Natural killer cell (primary cell): Measurements from ENCODE around the gene STK24. TPM values are rescaled to one million over a fixed set of nuclear protein-coding genes. Genes with fewer than 3 reads are reported as not detected.

ENCODE experiments used
- ATAC-seq, 3 donors: fragments of 150-1000 bp in 2 of 3; fragments of 200-7000 bp in 1 of 3; cut with Tn5 transposase; 1 replicate in 1 of 3; 2 replicates in 2 of 3; pipeline ENCODE4 v1.10.0; 2021; ENCODE audit warnings: mild to moderate bottlenecking in 2 of 3, moderate library complexity in 2 of 3
- DNase-seq, 2 donors: peaks; one replicate each; pipeline versions ENCODE4 v3.0.0 to v3.0.0-alpha.2; 2013 to 2021; ENCODE audit warnings: mixed read lengths in 1 of 2
- H3K27ac ChIP-seq: one replicate; pipeline ENCODE4 v1.5.1; 2013; ENCODE audit warnings: mild to moderate bottlenecking, low read length
- H3K27me3 ChIP-seq: one replicate; pipeline ENCODE4 v1.6.1; 2013; ENCODE audit warnings: low read length; ENCODE audit not compliant: control insufficient read depth, insufficient read depth
- H3K36me3 ChIP-seq: one replicate; pipeline ENCODE4 v1.6.1; 2013; ENCODE audit warnings: low read length; ENCODE audit not compliant: control insufficient read depth, insufficient read depth
- H3K4me1 ChIP-seq: one replicate; pipeline ENCODE4 v1.6.1; 2013; ENCODE audit warnings: low read length; ENCODE audit not compliant: control insufficient read depth, insufficient read depth
- H3K4me3 ChIP-seq: one replicate; pipeline ENCODE4 v1.5.1; 2013; ENCODE audit warnings: low read length
- H3K9me3 ChIP-seq: one replicate; pipeline ENCODE4 v1.6.1; 2013; ENCODE audit warnings: low read length; ENCODE audit not compliant: control insufficient read depth, insufficient read depth
- H3K27ac Mint-ChIP-seq, 2 donors: one replicate each; pipeline ENCODE4 v1.8.0; 2022; ENCODE audit warnings: mild to moderate bottlenecking in 2 of 2, mixed read lengths in 2 of 2, moderate library complexity in 1 of 2
- H3K27me3 Mint-ChIP-seq, 2 donors: one replicate each; pipeline ENCODE4 v1.8.0; 2022; ENCODE audit warnings: low read depth in 2 of 2, mixed read lengths in 2 of 2
- H3K36me3 Mint-ChIP-seq: one replicate; pipeline ENCODE4 v1.8.0; 2022; ENCODE audit warnings: mixed read lengths
- H3K4me1 Mint-ChIP-seq, 2 donors: one replicate each; pipeline ENCODE4 v1.8.0; 2022; ENCODE audit warnings: mixed read lengths in 2 of 2
- H3K4me3 Mint-ChIP-seq: one replicate; pipeline ENCODE4 v1.8.0; 2022; ENCODE audit warnings: mild to moderate bottlenecking, moderate library complexity, mixed read lengths
- H3K9me3 Mint-ChIP-seq, 2 donors: one replicate each; pipeline ENCODE4 v1.8.0; 2022; ENCODE audit warnings: mixed read lengths in 2 of 2
- WGBS: methylation state at CpG from one replicate; pipeline ENCODE4 v1.1.7; 2013; ENCODE audit warnings: missing lambda C conversion rate; ENCODE audit not compliant: insufficient coverage; 5-methylcytosine and 5-hydroxymethylcytosine counted together
- intact Hi-C: fragments of 100-400 bp; cut with micrococcal nuclease; formaldehyde crosslinking; loops from one replicate; pipeline ENCODE4 v1.14.2; 2022
- total RNA-seq, 4 donors: library from RNA; stranded (reverse); fragments of 120-200 nt in 1 of 4; gene quantifications; one replicate each; pipeline versions ENCODE4 v1.2.3 to v1.2.4, GENCODE V29; 2013 to 2022
- TF ChIP-seq, protein P1 (sequence below): fragments of 200-600 bp; IDR thresholded peaks from one replicate; pipeline ENCODE4 v1.8.0; 2022; ENCODE audit warnings: antibody characterized with exemption

STK24 gene
- total RNA-seq, 3 donors from 2014 or later (not counting 1 experiment from before 2014, with no cell fraction given) = 64.5 to 78.4 (median 70.4) TPM

DNA sequence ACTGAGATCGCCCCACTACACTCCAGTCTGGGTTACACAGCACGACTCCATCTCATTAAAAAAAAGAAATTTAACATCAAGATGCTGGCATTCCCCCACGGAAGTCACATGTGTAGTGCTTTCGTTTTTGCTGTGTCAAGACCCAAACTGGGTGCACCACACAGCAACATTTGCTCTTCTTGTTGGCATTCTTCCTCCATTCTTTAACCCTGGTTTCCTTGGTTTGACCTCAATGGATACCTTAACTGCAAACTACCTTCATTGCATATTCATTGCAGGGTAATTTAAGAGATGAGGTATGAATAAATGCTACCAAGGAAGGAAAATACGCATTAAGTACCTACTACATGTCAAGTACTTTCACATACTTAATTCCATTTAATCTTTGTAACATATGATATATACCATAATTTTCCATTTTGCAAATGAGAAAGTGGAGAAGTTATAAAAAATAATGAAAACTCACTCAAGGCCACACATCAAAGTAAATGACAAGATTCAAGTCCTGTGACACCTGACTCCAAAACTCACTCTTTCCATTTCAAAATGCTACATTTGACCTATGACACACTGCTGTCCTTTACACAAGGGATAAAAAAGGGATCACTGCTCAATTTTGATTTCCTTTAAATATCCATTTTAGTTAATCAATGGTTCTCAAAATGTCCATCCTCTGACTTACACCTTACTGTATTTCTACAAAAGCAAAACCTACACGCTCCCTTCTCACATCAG lies 59.2 kb downstream of the STK24 start:
- WGBS = 45% methylated on average over 4 of the region's 6 CpGs
- H3K27ac ChIP-seq = no peak overlapping the region
- H3K9me3 ChIP-seq = no peaks in the 10 kb centered on the region
- Mint-ChIP-seq H3K36me3 (no peaks in the 10 kb centered on the region), H3K9me3 (no peaks in the 10 kb centered on the region), H3K4me3 (no peak overlapping the region), H3K4me1 (peaks cover 48 to 73% of the 10 kb centered on the region in 2 donors), H3K27ac (peak overlapping the region; percentile 22 to 46), H3K27me3 (no peaks in the 10 kb centered on the region)
- intact Hi-C loops = no loop called here
- no peaks in the 10 kb centered on the region for H3K27me3 ChIP-seq
- peaks cover 5% of the 10 kb centered on the region for H3K36me3 ChIP-seq
- peak; percentile 73 to 76 (median 73) for ATAC-seq
- DNase-seq = peak in 1 of 2 donors; percentile 78
- H3K4me3 ChIP-seq = no peak overlapping the region
- TF ChIP-seq, protein P1, sequence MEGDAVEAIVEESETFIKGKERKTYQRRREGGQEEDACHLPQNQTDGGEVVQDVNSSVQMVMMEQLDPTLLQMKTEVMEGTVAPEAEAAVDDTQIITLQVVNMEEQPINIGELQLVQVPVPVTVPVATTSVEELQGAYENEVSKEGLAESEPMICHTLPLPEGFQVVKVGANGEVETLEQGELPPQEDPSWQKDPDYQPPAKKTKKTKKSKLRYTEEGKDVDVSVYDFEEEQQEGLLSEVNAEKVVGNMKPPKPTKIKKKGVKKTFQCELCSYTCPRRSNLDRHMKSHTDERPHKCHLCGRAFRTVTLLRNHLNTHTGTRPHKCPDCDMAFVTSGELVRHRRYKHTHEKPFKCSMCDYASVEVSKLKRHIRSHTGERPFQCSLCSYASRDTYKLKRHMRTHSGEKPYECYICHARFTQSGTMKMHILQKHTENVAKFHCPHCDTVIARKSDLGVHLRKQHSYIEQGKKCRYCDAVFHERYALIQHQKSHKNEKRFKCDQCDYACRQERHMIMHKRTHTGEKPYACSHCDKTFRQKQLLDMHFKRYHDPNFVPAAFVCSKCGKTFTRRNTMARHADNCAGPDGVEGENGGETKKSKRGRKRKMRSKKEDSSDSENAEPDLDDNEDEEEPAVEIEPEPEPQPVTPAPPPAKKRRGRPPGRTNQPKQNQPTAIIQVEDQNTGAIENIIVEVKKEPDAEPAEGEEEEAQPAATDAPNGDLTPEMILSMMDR = no peak
- H3K4me1 ChIP-seq = peaks cover 9% of the 10 kb centered on the region

DNA sequence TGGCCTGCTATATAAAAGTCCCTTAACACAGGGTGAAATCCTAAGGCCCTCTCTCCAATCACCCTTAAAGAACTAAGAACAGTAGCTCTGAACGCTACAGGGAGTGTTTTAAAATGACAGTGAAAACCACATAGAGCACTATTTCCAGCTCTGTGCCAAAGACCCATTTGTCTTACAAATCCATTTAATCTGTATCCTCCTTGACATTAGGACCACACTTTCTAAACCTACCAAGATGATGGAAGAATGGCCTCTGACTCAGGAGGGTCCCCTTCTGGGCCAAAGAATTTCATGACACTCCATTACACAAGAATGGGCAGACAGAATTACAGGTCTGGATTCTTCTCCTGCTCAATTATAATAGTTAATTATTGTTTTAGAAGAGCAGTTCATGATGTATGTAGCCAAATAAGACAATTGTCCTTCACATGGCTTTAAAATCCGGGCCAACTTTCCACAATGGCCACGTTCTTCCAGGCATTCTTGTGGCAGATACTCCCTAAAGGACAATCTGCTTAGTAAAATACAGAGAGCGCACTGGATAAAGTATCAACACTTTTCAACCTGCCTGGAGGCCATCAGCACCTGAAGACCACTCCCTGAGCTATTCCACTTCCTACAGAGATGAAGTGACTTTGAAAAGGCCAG lies 61.0 kb downstream of the STK24 start:
- intact Hi-C loops = no loop called here
- H3K4me1 ChIP-seq = peaks cover 4% of the 10 kb centered on the region
- 94% methylated on average over 4 of the region's 4 CpGs for WGBS
- ATAC-seq (no peak), DNase-seq (no peak)
- TF ChIP-seq, protein P1 = no peak
- H3K4me3 ChIP-seq = no peak overlapping the region
- H3K4me1 Mint-ChIP-seq = peaks cover 30 to 56% of the 10 kb centered on the region in 2 donors
- no peaks in the 10 kb centered on the region for H3K9me3 ChIP-seq
- no peaks in the 10 kb centered on the region for H3K9me3 Mint-ChIP-seq
- no peak overlapping the region for H3K4me3 Mint-ChIP-seq
- H3K27ac Mint-ChIP-seq = peak overlapping the region in 1 of 2 donors; percentile 2
- H3K27me3 ChIP-seq = no peaks in the 10 kb centered on the region
- H3K36me3 Mint-ChIP-seq = no peaks in the 10 kb centered on the region
- H3K36me3 ChIP-seq = peaks cover 5% of the 10 kb centered on the region
- no peaks in the 10 kb centered on the region for H3K27me3 Mint-ChIP-seq
- no peak overlapping the region for H3K27ac ChIP-seq

DNA sequence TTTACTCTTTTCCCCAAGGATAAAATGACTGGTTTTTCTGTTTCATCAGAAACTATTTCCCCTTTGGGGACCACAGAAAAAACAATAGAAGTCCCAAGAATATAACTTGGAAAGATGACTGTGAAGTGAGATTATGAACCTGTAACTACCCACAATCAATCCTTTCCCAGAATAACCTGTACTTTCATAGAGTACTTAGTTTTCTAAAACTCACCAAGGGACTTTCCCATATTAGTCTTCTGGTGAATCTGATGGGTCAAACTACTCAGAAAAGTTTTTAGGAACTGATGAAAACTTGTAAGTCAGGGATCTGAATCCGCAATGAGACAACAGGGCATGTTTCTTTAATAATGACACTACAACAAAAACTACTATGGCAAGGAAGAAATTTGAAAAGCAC lies 62.6 kb downstream of the STK24 start:
- Histone ChIP-seq H3K36me3 (peaks cover 5% of the 10 kb centered on the region), H3K27me3 (no peaks in the 10 kb centered on the region), H3K27ac (no peak overlapping the region), H3K4me1 (peaks cover 9% of the 10 kb centered on the region), H3K4me3 (no peak overlapping the region), H3K9me3 (no peaks in the 10 kb centered on the region)
- Mint-ChIP-seq H3K27me3 (no peaks in the 10 kb centered on the region), H3K27ac (no peak overlapping the region), H3K36me3 (no peaks in the 10 kb centered on the region), H3K4me1 (peaks cover 27 to 61% of the 10 kb centered on the region in 2 donors), H3K4me3 (no peak overlapping the region), H3K9me3 (no peaks in the 10 kb centered on the region)
- DNase-seq (no peak), ATAC-seq (no peak)
- TF ChIP-seq, protein P1 = no peak
- 88% methylated on average over 1 of the region's 1 CpG for WGBS
- intact Hi-C loops = no loop called here
